H9 (cell line): Measurements from ENCODE around the gene CASQ1. TPM values are rescaled to one million over a fixed set of nuclear protein-coding genes. Genes with fewer than 3 reads are reported as not detected.

ENCODE experiments used
- DNase-seq: peaks from one replicate; pipeline ENCODE4 v3.0.0-alpha.2; 2017
- H2AFZ ChIP-seq: one replicate; pipeline ENCODE4 v1.6.1; 2013; ENCODE audit warnings: mild to moderate bottlenecking, low read length, control low read depth, moderate library complexity
- H2AK5ac ChIP-seq: 2 replicates; pipeline ENCODE4 v1.6.1; 2013; ENCODE audit warnings: low read length, control low read depth, mixed read lengths; ENCODE audit not compliant: insufficient read length
- H2BK120ac ChIP-seq: one replicate; pipeline ENCODE4 v1.6.1; 2013; ENCODE audit warnings: low read depth, mild to moderate bottlenecking, low read length, control low read depth, inconsistent platforms; ENCODE audit not compliant: poor library complexity, severe bottlenecking
- H2BK12ac ChIP-seq: 2 replicates; pipeline ENCODE4 v1.6.1; 2013; ENCODE audit warnings: low read length, control low read depth, mixed read lengths, low read depth; ENCODE audit not compliant: insufficient read length
- H2BK15ac ChIP-seq: 2 replicates; pipeline ENCODE4 v1.6.1; 2013; ENCODE audit warnings: low read depth, low read length, control low read depth
- H2BK20ac ChIP-seq: one replicate; pipeline ENCODE4 v1.6.1; 2013; ENCODE audit warnings: low read depth, mild to moderate bottlenecking, low read length, control low read depth, inconsistent platforms; ENCODE audit not compliant: poor library complexity, severe bottlenecking
- H2BK5ac ChIP-seq: 2 replicates; pipeline ENCODE4 v1.6.1; 2013; ENCODE audit warnings: low read length, control low read depth, mixed read lengths; ENCODE audit not compliant: insufficient read length
- H3K14ac ChIP-seq: 2 replicates; pipeline ENCODE4 v1.6.1; 2013; ENCODE audit warnings: low read length, control low read depth; ENCODE audit not compliant: insufficient read depth
- H3K18ac ChIP-seq: 2 replicates; pipeline ENCODE4 v1.6.1; 2013; ENCODE audit warnings: low read depth, mild to moderate bottlenecking, mixed read lengths, low read length, control low read depth; ENCODE audit not compliant: insufficient read length
- H3K23ac ChIP-seq: 2 replicates; pipeline ENCODE4 v1.6.1; 2013; ENCODE audit warnings: low read length, control low read depth, mixed read lengths, low read depth; ENCODE audit not compliant: insufficient read length
- H3K23me2 ChIP-seq: 2 replicates; pipeline ENCODE4 v1.6.1; 2013; ENCODE audit warnings: low read depth, mild to moderate bottlenecking, mixed read lengths, low read length, control low read depth; ENCODE audit not compliant: insufficient read length, poor library complexity, severe bottlenecking
- H3K27ac ChIP-seq: 2 replicates; pipeline ENCODE4 v1.5.1; 2013; ENCODE audit warnings: low read length, control low read depth, mixed read lengths, low read depth; ENCODE audit not compliant: insufficient read length
- H3K27me3 ChIP-seq: 2 replicates; pipeline ENCODE4 v1.6.1; 2013; ENCODE audit warnings: low read length, control low read depth, inconsistent platforms; ENCODE audit not compliant: insufficient read depth
- H3K4ac ChIP-seq: 2 replicates; pipeline ENCODE4 v1.6.1; 2013; ENCODE audit warnings: low read depth, mild to moderate bottlenecking, control low read depth, inconsistent platforms, low read length, moderate library complexity
- H3K4me1 ChIP-seq: 2 replicates; pipeline ENCODE4 v1.6.1; 2013; ENCODE audit warnings: low read length, control low read depth, inconsistent platforms; ENCODE audit not compliant: insufficient read depth
- H3K4me2 ChIP-seq: 2 replicates; pipeline ENCODE4 v1.6.1; 2013; ENCODE audit warnings: low read length, control low read depth, mixed read lengths; ENCODE audit not compliant: insufficient read length, insufficient read depth
- H3K56ac ChIP-seq: 2 replicates; pipeline ENCODE4 v1.6.1; 2013; ENCODE audit warnings: low read depth, mild to moderate bottlenecking, mixed read lengths, low read length, control low read depth; ENCODE audit not compliant: insufficient read length
- H3K79me1 ChIP-seq: 2 replicates; pipeline ENCODE4 v1.6.1; 2013; ENCODE audit warnings: low read depth, mild to moderate bottlenecking, moderate library complexity, low read length, control low read depth, inconsistent platforms; ENCODE audit not compliant: insufficient read depth, poor library complexity, severe bottlenecking
- H3K79me2 ChIP-seq: 2 replicates; pipeline ENCODE4 v1.6.1; 2013; ENCODE audit warnings: low read length, control low read depth, inconsistent platforms; ENCODE audit not compliant: insufficient read depth
- H3K9ac ChIP-seq: 2 replicates; pipeline ENCODE4 v1.6.1; 2013; ENCODE audit warnings: low read length, control low read depth, mixed read lengths; ENCODE audit not compliant: insufficient read length; ENCODE audit errors: extremely low read depth
- H3K9me3 ChIP-seq: one replicate; pipeline ENCODE4 v1.6.1; 2013; ENCODE audit warnings: low read depth, low read length, inconsistent platforms; ENCODE audit not compliant: control insufficient read depth
- H3T11ph ChIP-seq: one replicate; pipeline ENCODE4 v1.6.1; 2013; ENCODE audit warnings: mild to moderate bottlenecking, low read length, control low read depth, inconsistent platforms
- H4K20me1 ChIP-seq: one replicate; pipeline ENCODE4 v1.6.1; 2013; ENCODE audit not compliant: control insufficient read depth, insufficient read length, insufficient read depth
- H4K5ac ChIP-seq: 2 replicates; pipeline ENCODE4 v1.6.1; 2013; ENCODE audit warnings: low read depth, mild to moderate bottlenecking, mixed read lengths, low read length, control low read depth; ENCODE audit not compliant: insufficient read length
- H4K8ac ChIP-seq: replicated peaks from 2 replicates; pipeline ENCODE4 v1.6.1; 2013; ENCODE audit warnings: low read length, control low read depth, mixed read lengths, low read depth; ENCODE audit not compliant: insufficient read length
- H4K91ac ChIP-seq: 2 replicates; pipeline ENCODE4 v1.6.1; 2013; ENCODE audit warnings: low read depth, mild to moderate bottlenecking, moderate library complexity, mixed read lengths, low read length, control low read depth; ENCODE audit not compliant: insufficient read length
- H3K27ac Mint-ChIP-seq, 3 experiments: 2 replicates in 2 of 3; 3 replicates in 1 of 3; pipeline ENCODE4 v1.8.0; 2020 to 2021; ENCODE audit warnings: mixed read lengths in 3 of 3, mild to moderate bottlenecking in 1 of 3, moderate library complexity in 1 of 3
- H3K27me3 Mint-ChIP-seq: 2 replicates; pipeline ENCODE4 v1.8.0; 2021; ENCODE audit warnings: low read depth, mild to moderate bottlenecking, moderate library complexity, mixed read lengths
- H3K36me3 Mint-ChIP-seq, 3 experiments: 2 replicates in 2 of 3; 3 replicates in 1 of 3; pipeline ENCODE4 v1.8.0; 2020 to 2021; ENCODE audit warnings: low read depth in 3 of 3, mixed read lengths in 3 of 3; ENCODE audit not compliant: insufficient read depth in 1 of 3
- H3K4me1 Mint-ChIP-seq, 2 experiments: 2 replicates each; pipeline ENCODE4 v1.8.0; 2020; ENCODE audit warnings: mixed read lengths in 2 of 2
- H3K4me3 Mint-ChIP-seq, 2 experiments: 2 replicates in 1 of 2; 3 replicates in 1 of 2; pipeline ENCODE4 v1.8.0; 2020 to 2021; ENCODE audit warnings: mild to moderate bottlenecking in 2 of 2, mixed read lengths in 2 of 2, moderate library complexity in 1 of 2
- H3K9me3 Mint-ChIP-seq, 2 experiments: 2 replicates in 1 of 2; 3 replicates in 1 of 2; pipeline ENCODE4 v1.8.0; 2020; ENCODE audit warnings: mild to moderate bottlenecking in 2 of 2, mixed read lengths in 2 of 2, moderate library complexity in 1 of 2
- WGBS: extraction: QIAGEN DNeasy Blood & Tissue Kit; methylation state at CpG from one replicate; pipeline ENCODE4 v1.1.7; 2013; ENCODE audit warnings: missing lambda C conversion rate, low lambda C conversion rate, mixed read lengths; ENCODE audit not compliant: insufficient read length; ENCODE audit errors: extremely low coverage; 5-methylcytosine and 5-hydroxymethylcytosine counted together
- total RNA-seq: library from RNA; stranded (reverse); gene quantifications from 2 replicates; pipeline ENCODE4 v1.2.1, GENCODE V29; 2021
- TF ChIP-seq, protein P1 (sequence below): fragments of 200-600 bp; sonication (generic); conservative IDR thresholded peaks from 3 replicates; pipeline ENCODE4 v1.8.0; 2021; ENCODE audit warnings: antibody characterized with exemption, mild to moderate bottlenecking

Gene CASQ1
- total RNA-seq, 1 experiment from 2014 or later: 0.55 TPM

DNA sequence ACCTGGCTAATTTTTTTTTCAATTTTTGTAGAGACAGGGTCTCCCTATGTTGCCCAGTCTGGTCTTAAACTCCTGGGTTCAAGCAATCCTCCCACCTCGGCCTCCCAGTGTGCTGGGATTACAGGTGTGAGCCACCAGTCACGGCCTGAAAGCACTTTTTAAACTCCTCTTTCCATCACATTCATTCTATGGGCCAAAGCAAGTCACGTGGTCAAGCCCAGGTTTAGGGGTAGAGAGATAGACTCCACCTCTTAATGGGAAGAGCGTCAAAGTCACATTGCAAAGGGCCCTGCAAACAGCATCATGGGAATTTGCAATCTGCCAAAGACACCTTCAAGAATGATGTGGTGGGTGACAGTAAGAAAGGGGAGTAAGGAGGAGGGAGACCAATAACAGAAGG lies 31.8 kb upstream of the CASQ1 start:
- no peaks in the 10 kb centered on the region for H3K27me3 ChIP-seq
- H4K20me1 ChIP-seq: no peaks in the 10 kb centered on the region
- H3K4me1 ChIP-seq: peaks cover 2% of the 10 kb centered on the region; the same call in 1 of the 2 replicates
- H3K14ac ChIP-seq: no peak overlapping the region
- H3K9me3 ChIP-seq: no peaks in the 10 kb centered on the region
- H4K91ac ChIP-seq: no peak overlapping the region
- H2BK120ac ChIP-seq: no peak overlapping the region
- no peak for DNase-seq
- Mint-ChIP-seq H3K4me1 (peaks cover 0 to 6% of the 10 kb centered on the region in 2 experiments; a peak in 3 of 4 replicates), H3K27ac (no peak overlapping the region), H3K27me3 (peaks cover 3% of the 10 kb centered on the region; the same call in 1 of the 2 replicates), H3K36me3 (no peaks in the 10 kb centered on the region), H3K4me3 (no peak overlapping the region), H3K9me3 (no peaks in the 10 kb centered on the region)
- H4K8ac ChIP-seq: no peak overlapping the region
- H2BK12ac ChIP-seq: no peak overlapping the region
- H2BK15ac ChIP-seq: no peak overlapping the region
- no peak overlapping the region for H4K5ac ChIP-seq
- H2AFZ ChIP-seq: no peak overlapping the region
- H3K56ac ChIP-seq: no peak overlapping the region
- no peak overlapping the region for H3K18ac ChIP-seq
- no peak overlapping the region for H2AK5ac ChIP-seq
- H3K79me2 ChIP-seq: no peaks in the 10 kb centered on the region
- no CpG with 5 or more reads among the region's 4 CpGs for WGBS
- TF ChIP-seq, protein P1, sequence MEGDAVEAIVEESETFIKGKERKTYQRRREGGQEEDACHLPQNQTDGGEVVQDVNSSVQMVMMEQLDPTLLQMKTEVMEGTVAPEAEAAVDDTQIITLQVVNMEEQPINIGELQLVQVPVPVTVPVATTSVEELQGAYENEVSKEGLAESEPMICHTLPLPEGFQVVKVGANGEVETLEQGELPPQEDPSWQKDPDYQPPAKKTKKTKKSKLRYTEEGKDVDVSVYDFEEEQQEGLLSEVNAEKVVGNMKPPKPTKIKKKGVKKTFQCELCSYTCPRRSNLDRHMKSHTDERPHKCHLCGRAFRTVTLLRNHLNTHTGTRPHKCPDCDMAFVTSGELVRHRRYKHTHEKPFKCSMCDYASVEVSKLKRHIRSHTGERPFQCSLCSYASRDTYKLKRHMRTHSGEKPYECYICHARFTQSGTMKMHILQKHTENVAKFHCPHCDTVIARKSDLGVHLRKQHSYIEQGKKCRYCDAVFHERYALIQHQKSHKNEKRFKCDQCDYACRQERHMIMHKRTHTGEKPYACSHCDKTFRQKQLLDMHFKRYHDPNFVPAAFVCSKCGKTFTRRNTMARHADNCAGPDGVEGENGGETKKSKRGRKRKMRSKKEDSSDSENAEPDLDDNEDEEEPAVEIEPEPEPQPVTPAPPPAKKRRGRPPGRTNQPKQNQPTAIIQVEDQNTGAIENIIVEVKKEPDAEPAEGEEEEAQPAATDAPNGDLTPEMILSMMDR: no peak
- no peak overlapping the region for H2BK5ac ChIP-seq
- H3T11ph ChIP-seq: no peak overlapping the region
- H2BK20ac ChIP-seq: no peak overlapping the region
- no peaks in the 10 kb centered on the region for H3K79me1 ChIP-seq
- no peaks in the 10 kb centered on the region for H3K23me2 ChIP-seq
- H3K4ac ChIP-seq: no peak overlapping the region
- no peak overlapping the region for H3K23ac ChIP-seq
- H3K27ac ChIP-seq: no peak overlapping the region
- H3K4me2 ChIP-seq: no peak overlapping the region
- no peak overlapping the region for H3K9ac ChIP-seq
